ENCODE data around the gene VPS26B.
A peak's percentile ranks its signal among the peaks of the same experiment; 100 is the strongest.
"Not testable (repeated sequence)": the region's sequence is repeated elsewhere in the genome, so short reads cannot be mapped to it uniquely, and the experiment has no call there.

Gene VPS26B

GRCh38 chr11:134260983-134261382 is 36.5 kb downstream of the VPS26B start:
- no peak for DNase-seq

DNA sequence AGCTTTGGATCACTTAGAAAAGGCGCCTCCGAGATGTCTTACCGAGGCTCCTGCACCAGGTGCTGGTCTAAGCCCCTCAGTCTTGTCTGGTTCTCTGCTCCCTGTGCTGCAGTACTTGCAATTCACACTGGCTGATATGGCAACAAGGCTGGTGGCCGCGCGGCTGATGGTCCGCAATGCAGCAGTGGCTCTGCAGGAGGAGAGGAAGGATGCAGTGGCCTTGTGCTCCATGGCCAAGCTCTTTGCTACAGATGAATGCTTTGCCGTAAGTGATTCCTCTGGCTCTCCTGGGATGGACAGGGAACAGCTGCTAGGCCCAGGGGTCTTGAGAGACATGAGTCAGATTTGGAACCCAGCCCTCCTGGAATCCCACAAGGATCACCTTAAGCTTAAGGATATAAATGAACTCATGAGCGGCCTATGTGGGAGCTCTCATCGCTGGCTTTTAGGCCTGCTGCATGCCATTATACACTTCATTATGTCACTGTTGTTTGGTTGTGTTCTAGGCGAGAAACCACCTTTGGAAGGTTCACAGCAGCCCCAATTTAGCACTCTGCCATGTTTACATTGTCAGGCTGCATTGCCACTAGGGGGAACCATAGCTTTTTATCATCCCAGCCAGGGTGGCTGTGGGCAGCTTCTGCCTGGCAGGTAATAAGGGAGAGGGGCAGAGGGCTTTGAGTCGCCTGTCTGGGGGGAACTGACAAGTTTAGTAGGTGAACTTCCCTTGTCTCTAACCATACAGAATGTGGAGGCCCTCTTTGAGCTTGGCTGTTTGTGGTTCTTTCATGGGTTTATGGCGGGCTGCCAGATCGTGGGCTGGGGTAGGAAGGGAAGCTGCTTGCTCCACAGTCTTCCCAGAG is 37.4 kb downstream of the VPS26B start:
- DNase-seq = peak; percentile 18

GRCh38 chr11:134264966-134265764 is 40.7 kb downstream of the VPS26B start:
- DNase-seq = no peak

DNA sequence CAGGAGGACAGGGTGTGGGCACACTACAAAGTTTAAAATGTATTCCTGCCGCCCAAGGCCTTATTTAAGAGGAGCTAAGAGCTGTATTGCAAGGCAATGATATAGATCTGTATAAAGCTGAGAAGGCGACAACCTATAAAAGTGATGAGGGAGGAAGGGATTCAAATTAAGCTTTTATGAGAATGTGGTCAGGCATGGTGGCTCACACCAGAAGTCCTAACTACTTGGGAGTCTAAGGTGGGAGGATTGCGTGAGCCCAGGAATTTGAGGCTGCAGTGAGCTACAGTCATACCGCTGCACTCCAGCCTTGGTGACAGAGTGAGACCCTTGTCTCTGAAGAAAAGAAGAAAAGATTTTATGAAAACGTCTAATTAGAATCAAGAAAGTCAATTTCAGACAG is 42.0 kb downstream of the VPS26B start:
- DNase-seq = no peak

GRCh38 chr11:134266841-134267251 is 42.4 kb downstream of the VPS26B start:
- no peak for DNase-seq

DNA sequence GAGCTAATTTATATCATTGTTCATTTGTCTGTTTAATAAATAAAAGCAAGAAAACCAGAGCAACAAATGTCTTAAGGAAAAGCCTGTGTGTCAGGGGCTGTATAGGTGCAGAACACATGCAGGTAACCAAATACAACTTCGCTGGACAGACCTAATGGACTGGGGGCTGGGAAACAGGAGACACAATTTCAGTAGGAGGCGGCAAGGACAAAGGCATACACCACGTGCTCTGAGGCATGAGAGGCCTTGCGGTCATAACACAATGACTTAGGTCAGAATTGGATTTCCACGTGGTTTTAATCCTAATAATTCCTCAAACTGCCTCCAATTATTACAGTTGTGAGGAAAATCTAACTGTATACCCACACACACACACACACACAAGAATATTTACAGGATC is 43.0 kb downstream of the VPS26B start:
- DNase-seq = no peak

DNA sequence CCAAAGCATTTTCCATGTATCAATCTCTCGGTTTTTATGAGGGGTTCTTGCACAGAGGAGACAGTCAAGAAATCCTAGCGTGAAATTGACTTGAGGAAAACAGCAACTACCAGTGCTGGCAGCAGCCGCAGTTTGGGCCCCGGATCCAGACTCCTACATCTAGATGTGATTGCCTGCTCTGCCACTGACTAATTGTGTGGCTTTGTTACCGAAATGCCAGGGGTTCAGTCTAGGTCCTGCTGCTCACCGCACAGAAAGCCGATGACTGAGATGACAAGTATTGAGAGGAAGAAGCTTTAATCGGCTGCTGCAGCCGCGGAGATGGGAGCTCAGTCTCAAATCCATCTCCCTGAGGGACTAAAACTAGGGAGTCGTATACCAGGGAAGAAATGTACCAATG is 43.5 kb downstream of the VPS26B start:
- no peak for DNase-seq

DNA sequence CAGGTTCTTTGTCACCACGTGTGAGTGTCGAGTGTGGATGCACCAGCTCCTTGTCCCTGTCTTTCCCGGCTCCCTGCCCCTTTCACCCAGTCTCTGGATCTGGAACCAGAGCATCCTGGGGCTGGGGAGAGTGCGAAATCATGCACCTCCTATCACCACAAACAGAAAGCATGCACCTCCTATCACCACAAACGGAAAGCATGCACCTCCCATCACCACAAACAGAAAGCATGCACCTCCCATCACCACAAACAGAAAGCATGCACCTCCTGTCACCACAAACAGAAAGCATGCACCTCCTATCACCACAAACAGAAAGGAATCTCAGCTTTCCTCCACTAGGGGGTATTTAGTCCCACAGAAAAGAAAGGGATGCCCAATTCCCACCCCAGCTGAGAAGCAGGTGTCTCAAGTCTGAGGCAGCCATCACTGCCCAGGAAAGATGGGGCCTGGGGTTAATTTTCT is 45.8 kb downstream of the VPS26B start:
- no peak for DNase-seq

GRCh38 chr11:134271978-134272377 is 47.5 kb downstream of the VPS26B start:
- DNase-seq = no peak

- DNase-seq = peak; percentile 14
Measured at GRCh38 chr11:134272381-134273316, 48.2 kb downstream of the VPS26B start.

GRCh38 chr11:134273317-134273712 is 48.8 kb downstream of the VPS26B start:
- DNase-seq = no peak

DNA sequence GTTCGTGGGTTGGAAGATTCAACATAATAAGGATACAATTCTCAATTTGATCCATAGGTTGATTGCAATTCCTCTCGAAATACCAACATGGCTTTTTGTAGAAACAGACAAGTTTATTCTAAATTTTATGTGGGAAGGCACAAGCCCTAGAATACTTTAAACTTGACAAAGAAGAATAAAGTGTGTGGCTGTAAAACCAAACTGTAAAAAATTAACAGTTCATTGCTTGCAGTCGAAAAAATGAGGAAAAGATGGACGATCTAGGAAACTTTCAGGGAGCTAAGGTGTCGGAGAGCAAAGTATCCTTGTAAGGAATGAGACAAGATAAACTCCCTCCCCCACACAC is 50.7 kb downstream of the VPS26B start:
- DNase-seq = no peak

DNA sequence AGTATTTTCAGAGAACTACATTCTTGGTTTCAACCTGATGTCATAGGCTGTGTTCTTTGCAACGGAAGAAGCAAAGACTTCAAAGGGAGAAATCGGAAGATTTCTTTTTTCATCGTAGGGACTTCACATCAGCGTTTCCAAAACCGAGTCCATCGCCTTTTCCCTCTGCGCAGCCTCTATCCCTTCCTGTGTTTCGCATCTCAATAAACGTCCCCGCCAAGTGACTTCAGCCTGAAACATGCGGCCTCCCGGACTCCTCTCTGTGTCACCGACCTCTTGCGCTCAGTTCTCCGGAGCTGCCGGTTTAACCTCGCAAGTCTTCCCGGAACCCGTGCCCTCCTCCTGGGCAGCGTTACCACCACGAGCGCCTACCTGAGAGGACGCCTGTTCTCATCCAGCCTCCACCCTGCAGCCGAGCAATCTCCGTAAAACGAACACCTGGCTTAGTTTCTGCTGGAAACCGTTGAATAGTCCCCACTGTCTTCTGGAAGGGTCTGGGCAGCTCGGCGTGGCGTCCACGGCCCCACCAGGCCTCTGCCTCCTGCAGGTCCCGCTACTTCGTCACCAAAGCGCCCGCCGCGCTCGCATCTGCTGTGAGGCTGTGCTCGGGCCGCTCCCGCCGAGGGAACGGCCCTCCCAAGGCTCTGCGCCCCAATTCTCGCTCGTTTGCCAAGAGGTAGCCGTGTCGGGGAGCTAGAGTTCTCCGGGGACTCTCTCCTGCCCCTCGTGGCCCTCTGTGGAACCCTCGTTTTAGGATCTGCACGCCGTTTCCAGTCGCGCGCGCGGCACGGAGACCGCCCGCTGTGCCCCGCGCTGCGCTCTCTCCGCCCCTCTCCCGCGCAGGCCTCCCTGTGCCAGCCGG is 51.3 kb downstream of the VPS26B start, which contains the start of gene GLB1L3:
Gene GLB1L3, plus strand, starts transcription at position 846 of the 862 bp plus-strand sequence. CDS start 362 bp downstream, outside the sequence.
- DNase-seq = peak; percentile 69

DNA sequence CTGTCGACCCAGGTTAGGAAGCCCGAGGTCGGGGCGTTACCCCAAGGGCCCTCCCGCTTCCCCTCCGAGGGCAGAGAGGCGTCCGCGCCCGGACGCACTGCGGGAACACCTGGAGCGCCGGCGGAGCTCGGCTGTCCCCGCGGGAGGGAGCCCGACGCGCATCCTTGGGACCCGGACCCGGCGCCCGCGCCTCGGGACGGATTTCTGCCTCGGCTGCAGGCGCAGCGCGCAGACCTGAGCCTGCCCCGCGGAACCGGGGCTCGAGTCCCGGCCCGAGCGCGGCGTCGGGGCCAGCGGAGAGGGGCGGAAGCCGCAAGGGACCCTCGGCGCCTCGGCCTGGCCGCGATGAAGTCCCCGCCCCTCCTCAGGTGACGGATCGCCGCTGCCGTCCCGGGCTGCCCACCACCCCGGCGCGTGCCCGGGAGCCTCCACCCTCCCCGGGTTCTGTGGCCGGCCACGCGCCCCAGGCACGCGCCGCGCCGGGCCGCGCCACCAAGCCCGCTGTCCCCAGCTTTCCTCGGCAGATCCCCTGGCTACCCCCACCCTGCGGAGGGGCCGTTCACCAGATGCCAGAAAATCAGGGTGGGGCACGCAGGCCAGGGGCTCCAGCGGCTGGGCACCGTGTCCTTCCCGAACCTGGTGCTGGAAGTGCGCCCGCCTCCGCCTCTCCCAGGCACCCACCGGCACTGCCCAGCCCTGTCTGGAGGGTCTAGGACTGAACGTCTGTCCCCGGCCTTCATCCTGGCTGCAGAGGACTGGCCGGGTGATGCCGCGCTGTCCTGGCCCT is 52.1 kb downstream of the VPS26B start:
- DNase-seq = no peak

- DNase-seq = no peak
Measured at GRCh38 chr11:134277183-134278001, 52.9 kb downstream of the VPS26B start.

- DNase-seq = no peak
Measured at GRCh38 chr11:134278356-134278755, 53.9 kb downstream of the VPS26B start.

- not testable (repeated sequence) for DNase-seq
Measured at GRCh38 chr11:134281635-134282034, 57.2 kb downstream of the VPS26B start.

GRCh38 chr11:134282121-134283045 is 57.9 kb downstream of the VPS26B start:
- DNase-seq = no peak

All from NCI-H2171 treated with DMSO at 0.1 percent for 48 hours (cell line).